CD4-positive, alpha-beta T cell treated with Interferon alpha-2 for 1 hour (primary cell): ENCODE data around the gene DYSF.

Experiments
- DNase-seq, 2 donors: peaks; one replicate each; pipeline ENCODE4 v3.0.0-alpha.2; 2020 to 2022

The DYSF gene

DNA sequence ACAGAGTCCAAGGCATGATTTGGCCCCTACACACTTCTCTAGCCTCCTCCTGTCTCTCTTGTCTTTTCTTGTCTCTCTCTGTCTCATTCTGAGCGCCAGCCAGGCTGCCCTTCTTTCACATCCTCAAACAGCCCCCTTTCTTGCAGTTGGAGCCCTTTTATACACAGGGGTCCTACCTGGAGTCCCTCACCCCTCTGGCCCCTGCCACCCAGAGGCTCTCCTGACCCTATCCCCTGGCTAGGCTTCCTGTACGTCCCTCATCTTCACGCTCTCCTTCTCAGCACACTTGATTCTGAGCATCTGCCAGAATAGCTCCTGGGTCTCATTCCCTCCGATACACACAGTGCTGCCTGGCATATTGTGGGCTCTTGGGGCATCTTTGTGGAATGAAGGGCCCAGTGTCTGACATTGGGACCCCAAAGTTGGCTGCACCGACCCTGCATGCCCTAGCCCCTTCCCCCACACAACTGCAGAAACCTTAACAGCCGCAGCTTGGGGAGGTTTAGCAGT is 261.9 kb downstream of the DYSF start:
- DNase-seq, result no peak

DNA sequence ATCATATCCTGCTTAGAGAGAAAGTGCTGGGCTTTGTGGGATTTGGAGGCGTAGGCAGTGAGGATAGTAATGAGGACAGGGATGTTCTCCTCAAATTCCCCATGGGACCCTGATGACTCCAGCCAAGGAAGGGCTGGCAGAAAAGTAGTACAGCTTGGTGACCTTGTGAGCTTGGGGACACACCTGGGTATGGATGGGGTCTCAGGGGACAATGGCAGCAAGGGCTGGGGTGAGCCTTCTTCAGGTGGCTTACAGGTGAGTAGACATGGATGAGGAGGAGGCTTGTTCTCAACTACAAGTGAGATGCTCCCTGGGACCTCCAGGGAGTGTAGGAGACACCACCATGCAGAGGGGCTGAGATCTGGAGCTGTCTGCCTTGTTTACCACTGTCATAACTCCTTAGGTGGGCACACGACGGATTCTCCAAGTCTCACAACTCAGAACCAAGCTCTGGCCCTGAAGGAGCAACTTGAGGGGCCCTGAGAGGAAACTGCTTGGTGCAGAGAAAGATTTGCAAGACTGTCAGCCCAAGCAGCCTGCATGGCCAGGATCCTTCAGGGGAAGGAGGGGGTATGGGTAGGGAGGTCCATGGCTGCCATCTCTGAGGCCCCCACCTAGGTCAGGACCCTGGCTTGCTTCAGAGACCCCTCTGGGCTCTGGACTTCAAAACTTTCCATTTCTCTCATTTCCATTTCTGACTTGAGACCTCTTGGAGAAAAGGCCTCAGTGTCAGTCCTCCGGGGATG is 262.8 kb downstream of the DYSF start:
- DNase-seq, result no peak

DNA sequence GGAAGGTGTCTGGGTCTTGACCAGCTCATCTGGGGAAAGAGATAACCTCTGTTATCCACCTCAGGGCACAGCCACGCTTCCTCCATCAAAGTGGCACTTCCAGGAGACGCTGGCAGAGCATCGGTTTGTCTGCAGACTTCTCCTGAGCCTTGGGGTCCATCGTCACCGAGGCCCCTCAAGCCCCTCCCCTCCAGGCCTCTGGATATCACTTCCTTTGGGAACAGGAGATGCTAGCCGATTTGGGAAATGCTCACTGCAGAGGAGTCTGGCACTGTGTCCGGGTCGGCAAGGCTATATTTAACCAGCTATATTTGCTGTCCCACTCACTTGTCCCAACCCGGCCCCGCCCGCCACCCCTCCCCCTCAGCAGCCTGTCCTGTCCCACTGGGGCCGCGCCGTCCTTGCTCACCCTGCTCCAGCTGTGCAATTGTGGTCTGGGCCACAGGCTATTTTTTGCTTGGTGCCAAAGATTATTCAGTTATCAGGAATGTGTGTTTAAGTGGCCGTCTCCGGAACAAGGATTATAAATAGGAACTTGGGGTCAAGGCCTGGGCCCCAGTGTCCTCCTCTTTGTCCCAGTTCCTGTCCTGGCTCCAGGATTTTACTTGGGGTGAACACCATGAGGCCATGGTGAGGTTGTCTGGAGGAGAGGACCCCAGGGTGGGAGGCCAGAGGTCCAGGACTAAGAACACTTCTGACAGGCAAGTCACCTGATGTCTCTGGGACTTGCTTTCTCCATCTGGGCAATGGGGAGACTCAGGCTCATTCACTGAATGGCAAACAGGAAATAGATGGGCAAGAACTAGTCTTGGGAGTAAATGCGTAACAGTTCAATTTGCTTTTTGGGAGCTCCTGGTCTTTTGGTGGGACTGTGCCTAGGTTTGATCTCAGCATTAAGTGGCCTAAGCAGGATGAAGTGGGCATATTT is 263.6 kb downstream of the DYSF start:
- DNase-seq, result no peak

DNA sequence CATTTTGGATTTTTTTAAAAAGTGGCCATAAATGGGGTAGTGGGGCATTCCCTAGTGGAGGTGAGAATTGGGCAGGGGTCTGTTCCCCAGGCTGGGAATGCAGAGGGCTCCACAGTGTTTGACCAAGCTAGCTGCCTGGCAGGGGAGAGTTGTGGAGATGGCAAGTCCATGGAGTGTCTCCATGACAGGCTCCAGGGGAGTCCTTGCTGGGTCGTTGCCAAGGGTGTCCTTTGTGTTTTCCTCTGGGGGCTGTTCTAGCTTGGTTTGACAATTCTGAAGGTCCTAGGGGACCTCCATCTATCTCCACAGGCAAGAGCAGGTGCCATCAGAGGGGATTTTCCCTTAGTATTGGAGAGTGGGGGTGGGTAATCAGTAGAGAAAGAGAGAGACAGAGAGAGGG is 265.3 kb downstream of the DYSF start:
- DNase-seq, result no peak

DNA sequence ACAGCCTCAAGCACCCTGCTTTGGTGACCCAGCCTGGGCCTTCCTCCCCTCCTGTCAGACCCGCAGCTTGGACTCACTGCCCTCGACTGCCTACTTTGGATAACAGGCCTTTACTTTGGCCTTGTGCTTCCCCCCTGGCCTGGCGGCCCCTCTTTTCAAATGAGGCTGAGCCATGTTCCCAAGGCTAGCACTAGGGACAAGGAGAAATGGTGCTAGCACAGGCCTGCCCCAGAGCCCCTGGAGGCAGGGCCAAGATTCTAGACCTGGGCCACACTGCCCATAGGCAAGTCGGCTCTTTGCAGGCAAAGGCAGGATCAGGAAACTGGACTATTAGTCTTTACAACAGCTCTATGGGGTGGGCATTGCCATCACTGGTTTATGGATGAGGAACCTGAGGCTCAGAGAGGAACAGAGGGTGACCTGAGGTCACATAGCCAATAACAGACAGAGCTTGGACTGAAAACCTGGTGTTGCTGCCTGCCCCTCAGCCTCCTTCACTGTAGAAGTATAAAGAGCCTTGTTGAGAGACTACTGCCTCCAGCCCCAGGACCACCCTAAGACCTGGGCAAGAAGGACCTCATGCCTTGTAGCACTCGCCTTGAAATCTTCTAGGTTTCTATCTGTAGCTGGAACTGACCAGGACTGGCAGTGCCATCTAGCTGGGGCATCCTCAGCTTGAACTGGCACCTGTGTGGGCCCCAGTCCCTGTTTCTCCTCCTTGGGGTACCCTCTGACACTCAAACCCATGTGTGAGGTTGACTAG is 266.3 kb downstream of the DYSF start:
- no peak for DNase-seq

DNA sequence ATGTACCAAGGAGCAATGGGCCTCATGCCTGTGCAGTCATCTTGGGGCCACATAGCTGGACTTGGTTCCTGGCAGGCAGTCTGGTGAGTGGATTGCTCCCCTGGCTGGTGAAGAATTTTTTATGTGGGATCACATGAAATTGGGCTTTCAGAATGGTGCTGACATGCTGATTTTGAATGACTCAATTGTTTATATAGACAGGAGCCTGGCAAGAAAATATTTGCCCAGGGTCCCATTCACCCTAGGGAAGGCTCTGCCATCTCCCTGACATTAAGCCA is 266.9 kb downstream of the DYSF start:
- no peak for DNase-seq

DNA sequence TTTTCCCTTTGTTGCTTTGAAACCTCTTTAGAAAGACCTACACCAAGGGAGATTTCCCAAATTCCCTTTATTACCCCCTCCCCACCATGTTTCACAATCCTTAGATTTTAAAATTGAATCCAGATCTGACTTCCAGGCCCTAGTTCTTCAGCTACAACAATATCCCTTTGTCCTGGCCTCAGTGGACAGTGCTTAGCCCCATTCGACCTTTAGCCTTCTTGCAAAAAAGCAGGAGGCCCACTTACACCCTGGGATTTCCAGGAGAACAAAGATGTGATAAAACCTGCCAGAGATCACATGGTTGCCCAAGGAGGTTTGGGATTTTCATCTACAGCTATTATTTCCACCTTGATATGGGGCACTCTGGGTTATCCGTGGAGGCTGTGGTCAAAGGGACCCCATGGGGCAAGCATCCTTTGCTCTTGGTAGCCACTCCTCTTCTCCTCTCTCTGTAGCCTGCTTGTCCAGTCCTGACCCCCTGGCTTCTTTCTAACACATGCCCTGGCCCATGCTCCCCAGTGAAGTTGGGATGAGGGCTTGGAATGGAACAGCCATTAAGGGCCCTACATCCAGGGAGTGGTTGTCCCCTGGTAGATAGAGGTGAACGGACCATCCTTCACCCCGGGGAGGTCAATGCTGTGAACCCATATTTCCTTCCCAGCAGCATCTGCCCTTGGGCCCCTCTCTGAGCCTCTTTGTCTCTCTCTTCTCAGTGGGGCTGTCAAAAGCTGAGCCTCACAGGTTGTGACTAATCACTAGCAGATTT is 267.4 kb downstream of the DYSF start:
- DNase-seq, result no peak

DNA sequence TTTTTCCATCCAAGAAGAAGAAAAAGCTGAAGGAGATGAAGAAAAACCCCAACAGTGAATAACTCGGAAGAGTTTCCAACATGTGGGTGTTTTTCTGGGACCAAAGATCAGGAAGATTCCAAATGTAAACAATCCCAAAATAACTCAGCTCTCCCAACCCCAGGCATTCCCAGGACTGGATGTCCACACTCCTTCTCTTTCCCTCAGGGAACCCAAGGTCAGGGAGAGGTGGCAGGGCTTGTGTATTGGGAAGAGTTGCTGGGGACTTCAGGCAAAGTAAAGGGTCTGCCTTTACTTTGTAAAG is 268.0 kb downstream of the DYSF start:
- DNase-seq, result no peak

DNA sequence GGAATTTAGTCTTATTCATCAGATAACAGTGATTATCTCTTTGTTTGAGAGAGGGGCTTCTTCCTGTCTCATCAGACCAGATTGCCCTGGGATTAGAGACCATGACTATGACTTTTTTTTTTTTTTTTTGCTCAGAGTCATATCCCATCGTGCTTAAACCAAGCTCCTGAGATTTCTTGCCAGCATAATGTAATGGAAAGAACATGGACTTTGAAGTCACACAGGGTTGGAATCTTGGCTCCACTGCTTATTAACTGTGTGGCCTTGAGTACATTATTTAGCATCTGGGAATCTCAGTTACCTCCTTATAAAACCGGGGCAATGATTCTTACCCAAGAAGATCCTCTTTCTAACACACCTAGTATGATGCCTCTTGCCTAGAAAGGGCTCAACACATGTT is 268.3 kb downstream of the DYSF start:
- DNase-seq, result no peak

DNA sequence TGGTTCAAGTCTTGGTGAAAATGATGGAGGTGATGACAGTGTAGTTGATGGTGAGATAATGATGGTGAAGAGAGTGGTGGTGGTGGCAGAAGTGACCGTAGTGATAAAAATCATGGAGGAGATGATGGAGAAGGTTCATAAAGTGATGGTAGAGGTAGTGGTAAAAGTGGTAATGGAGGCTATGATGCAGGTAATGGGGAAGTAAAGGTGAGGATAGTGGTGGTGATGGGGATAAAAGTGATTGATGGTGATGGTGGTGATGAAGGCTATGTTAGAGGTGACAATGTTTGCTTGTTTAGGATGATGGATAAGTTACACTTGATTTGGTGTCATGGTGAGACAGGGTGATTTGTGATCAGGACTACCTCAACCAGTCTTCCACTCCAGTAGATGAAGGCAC is 268.9 kb downstream of the DYSF start:
- no peak for DNase-seq

DNA sequence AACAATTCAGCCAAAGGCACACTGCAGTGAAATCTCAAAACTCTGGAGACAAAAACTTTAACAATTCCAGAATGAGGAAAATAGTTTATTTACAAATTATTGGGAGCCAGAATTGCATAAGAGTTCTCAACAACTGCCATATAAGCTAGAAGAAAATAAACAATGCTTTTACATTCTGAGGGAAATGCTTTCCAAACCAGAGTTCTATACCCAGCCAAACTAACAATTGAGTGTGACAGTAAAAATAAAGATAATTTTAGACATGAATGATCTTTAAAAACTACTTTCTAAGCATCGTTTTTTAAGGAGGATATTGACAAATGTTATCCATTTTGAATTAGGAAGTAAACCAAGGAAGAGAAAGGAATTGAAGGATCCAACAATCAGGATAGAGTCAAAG is 271.4 kb downstream of the DYSF start:
- no peak for DNase-seq

DNA sequence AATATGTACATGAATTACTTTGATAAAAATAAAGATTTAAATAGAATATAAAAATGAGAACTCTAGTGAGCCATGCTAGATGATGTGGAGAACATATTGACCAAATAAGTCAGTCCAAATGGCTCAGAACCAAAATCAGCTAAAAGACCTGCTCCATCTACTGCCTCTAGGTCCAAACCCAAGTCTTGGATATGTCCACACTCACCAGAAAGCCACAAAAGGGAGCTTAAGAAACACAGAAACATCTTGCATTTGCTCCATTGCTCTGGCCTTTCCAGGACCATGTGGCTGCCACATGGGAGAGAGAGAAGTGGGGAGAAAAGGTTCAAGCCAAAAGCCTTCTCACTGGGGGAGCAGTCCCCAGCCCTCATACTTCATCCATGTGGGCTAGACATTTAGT is 272.5 kb downstream of the DYSF start:
- no peak for DNase-seq

DNA sequence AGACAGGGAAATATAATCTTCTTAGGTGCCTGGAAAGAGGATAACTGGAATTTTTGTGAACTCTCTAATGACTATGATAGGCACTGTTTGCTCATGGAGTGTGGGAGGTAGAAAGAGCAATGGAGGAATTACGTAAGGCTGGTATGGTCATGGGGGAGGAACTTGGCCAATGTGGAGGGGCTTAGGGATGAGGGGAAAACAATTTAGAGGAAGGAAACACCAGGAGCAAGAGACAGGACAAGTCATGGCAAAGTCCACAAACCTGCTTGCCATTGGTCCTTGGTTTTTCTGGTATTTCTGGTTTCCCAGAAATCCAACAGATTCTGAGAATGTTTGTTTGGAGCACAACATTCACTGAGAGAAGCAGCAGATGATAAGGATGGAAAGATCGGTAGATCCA is 274.2 kb downstream of the DYSF start:
- no peak for DNase-seq

DNA sequence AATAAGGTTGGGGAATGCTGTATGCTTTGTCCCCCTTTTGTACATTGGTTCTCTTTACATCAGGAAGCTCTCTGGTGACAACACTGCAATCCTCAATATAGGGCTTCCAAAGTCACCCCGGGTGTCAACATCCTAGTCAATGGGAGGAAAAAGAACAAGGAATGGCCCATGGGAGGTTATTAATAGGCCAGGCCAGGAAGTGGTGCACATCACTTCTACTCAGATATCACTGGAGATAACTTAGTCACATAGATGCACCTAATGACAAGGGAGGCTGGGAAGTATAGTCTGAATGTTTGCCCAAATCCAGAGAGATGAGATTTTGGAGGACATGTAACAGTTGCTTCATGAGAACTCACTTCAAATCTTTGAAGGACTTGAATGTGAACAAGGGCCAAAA is 274.7 kb downstream of the DYSF start:
- DNase-seq, result no peak

DNA sequence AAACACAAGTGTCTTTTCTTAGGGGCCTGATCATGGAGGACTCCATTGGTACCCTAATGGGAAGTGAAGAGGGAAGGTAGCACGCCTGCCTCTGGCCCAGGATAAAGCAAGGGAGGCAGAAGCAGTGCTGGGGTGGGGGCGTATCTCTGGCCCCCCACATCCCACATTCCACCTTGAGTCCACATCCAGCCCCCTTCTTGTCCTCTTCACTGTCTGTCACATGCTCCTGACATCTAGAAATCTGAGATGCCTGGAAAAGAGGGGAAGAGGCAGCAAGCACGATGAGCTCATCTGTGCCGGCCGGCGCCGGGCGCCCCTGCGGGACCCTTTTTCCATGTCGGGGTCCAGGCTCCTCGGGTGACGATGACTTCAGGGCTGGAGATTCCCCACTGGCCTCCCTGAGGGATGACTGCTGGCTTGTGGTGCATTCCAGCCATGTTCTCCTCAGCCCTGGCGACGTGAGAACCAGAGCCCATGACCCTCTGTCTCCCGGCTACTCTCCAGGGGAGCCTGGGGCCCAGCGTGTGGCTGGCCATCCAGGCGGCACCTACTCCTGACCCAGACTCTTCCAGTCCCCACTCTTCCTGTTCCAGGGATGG is 277.5 kb downstream of the DYSF start:
- no peak for DNase-seq

DNA sequence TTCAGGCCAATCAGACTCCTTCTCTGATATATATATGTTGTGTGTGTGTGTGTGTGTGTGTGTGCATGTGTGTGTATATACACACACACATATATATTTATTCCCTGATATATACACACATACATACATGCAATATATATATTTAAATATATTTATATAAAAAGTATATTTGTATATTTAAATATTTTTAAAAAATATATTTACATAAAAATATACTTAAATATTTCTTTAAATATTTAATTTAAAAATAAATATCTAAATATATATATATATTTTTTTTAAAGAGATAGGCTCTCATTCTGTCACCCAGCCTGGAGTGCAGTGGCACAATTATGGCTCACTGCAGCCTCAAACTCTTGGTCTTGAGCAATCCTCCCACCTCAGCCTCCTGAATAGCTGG is 281.3 kb downstream of the DYSF start:
- no peak for DNase-seq

DNA sequence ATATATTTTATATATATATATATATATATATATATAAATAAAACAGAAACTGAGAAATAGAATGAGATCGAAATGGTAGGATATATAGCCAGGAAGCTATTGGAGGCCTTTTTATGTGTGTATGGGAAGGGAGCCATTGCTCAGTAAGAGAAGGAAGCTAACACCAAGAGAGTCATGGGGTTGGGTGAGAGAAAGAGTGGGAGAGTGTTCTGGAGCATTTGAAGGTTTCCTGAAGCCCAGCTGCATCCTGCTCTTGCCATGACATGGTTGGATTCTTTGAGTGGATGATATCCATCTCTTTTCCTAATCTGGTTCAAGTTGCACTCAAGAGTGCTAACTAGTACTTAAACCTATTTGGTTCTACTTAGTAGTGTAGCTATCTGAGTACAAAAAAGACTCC is 282.3 kb downstream of the DYSF start:
- no peak for DNase-seq
